Pancreas (tissue), 10 donors: ENCODE measurements around the gene GANC. TPM values are rescaled to one million over a fixed set of nuclear protein-coding genes. Genes with fewer than 3 reads are reported as not detected.

Source experiments
- ATAC-seq, 4 donors: fragments of 200-7000 bp; cut with Tn5 transposase; one replicate each; pipeline versions ENCODE4 v1.8.0 to v1.9.1; 2020; ENCODE audit warnings: mild to moderate bottlenecking in 4 of 4, moderate library complexity in 4 of 4
- DNase-seq, 6 donors: peaks; one replicate each; pipeline ENCODE4 v3.0.0-alpha.2; 2020
- FAIRE-seq: peaks from 2 replicates; lab custom pipeline; 2012; peaks lifted over from hg19 to GRCh38; lab: Jason Lieb, UNC
- H3K27ac ChIP-seq, 4 donors: fragments of 200-600 bp; sonication (generic); 1 replicate in 3 of 4; 2 replicates in 1 of 4; pipeline versions ENCODE4 v1.5.0 to v1.8.0; 2020
- H3K27me3 ChIP-seq, 4 donors: fragments of 200-600 bp; one replicate each; pipeline ENCODE4 v1.8.0; 2021
- H3K36me3 ChIP-seq, 3 donors: fragments of 200-600 bp; sonication (generic) in 1 of 3; one replicate each; pipeline versions ENCODE4 v1.5.0 to v1.8.0; 2020 to 2021
- H3K4me1 ChIP-seq, 3 donors: fragments of 200-600 bp; one replicate each; pipeline ENCODE4 v1.8.0; 2021
- H3K4me3 ChIP-seq, 4 donors: fragments of 200-600 bp; sonication (generic) in 2 of 4; one replicate each; pipeline versions ENCODE4 v1.5.0 to v1.8.0; 2020 to 2021
- H3K9me3 ChIP-seq, 4 donors: fragments of 200-600 bp; one replicate each; pipeline ENCODE4 v1.8.0; 2021
- CTCF ChIP-seq, 4 donors: fragments of 200-600 bp; sonication (generic) in 3 of 4; IDR thresholded peaks; one replicate each; pipeline versions ENCODE4 v1.5.0 to v1.8.0; 2021; ENCODE audit warnings: antibody characterized with exemption in 4 of 4
- WGBS, 2 donors: extraction: QIAGEN DNeasy Blood & Tissue Kit; methylation state at CpG; one replicate each; pipeline ENCODE4 v1.1.7; 2013; 5-methylcytosine and 5-hydroxymethylcytosine counted together
- intact Hi-C, 3 donors: fragments of 100-400 bp; cut with DNase I; formaldehyde crosslinking; loops; one replicate each; pipeline versions ENCODE4 v1.11.1 to v1.14.2; 2022
- polyA plus RNA-seq, 2 donors: library from polyadenylated mRNA; stranded (reverse); fragments of 200-250 nt; gene quantifications; one replicate each; pipeline ENCODE4 v1.2.3, GENCODE V29; 2013
- total RNA-seq, 6 donors: library from RNA; stranded (reverse); fragmentation: NEBNext Ultra II Directional in 4 of 6; extraction: Animal tissue kit (Norgen Biotek cat#: 25700) in 4 of 6; gene quantifications; one replicate each; pipeline versions ENCODE4 v1.2.1 to v1.2.4, GENCODE V29; 2021 to 2023
- donor health status: healthy with polysubstance abuse.
- donor health status: DM: no; HTN: no; CAD: no; lungs with moderate emphysema.
- donor health status: DM: no; HTN: no; CAD: no.
- donor health status: control.
- donor health status: control.
- donor health status: Bipolar disorder and iron deficiency.
- donor health status: DM: yes; HTN: yes; CAD: no.
- donor health status: DM: no; HTN: no; CAD: no.
- donor health status: DM: no; HTN: no; CAD: no.
- donor health status: DM: yes; HTN: yes; CAD: no.

The GANC gene
- total and polyA plus RNA-seq, 8 donors: 6.9 to 21.1 (median 10.1) TPM

GRCh38 chr15:42363487-42363886, 90.5 kb downstream of the GANC start:
- intact Hi-C loops: no loop called here
- TF ChIP-seq CTCF (IDR thresholded peaks at IDR 0.05): no peak
- FAIRE-seq: no peak
- no peaks in the 10 kb centered on the region for H3K27me3 ChIP-seq
- H3K27ac ChIP-seq: no peak overlapping the region
- no peak overlapping the region for H3K4me3 ChIP-seq
- 90 to 94% methylated on average over 3 of the region's 3 CpGs for WGBS, 2 donors
- ATAC-seq: no peak
- H3K36me3 ChIP-seq: no peaks in the 10 kb centered on the region
- no peak for DNase-seq
- H3K9me3 ChIP-seq: no peaks in the 10 kb centered on the region
- H3K4me1 ChIP-seq: no peaks in the 10 kb centered on the region

DNA sequence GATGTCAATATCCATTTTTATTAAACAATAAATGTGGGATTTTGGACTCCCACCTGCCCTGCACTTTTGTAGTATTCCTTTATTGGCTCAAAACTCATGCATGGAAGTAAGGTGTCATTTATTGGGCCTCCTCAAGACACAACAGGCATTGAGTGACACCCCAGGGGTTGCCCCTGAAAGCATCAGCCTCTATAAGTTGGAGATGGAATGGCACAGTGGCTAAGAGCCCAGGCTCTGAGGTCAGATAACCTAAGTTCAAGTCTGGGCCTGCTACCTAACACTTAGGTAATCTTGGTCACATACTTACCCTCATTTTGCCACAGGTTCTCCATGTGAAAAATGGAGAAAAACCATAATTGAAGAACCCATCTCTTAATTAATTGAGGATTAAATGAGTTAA, 90.9 kb downstream of the GANC start:
- Histone ChIP-seq H3K36me3 (no peaks in the 10 kb centered on the region), H3K9me3 (no peaks in the 10 kb centered on the region), H3K4me3 (no peak overlapping the region), H3K27ac (no peak overlapping the region), H3K27me3 (no peaks in the 10 kb centered on the region), H3K4me1 (no peaks in the 10 kb centered on the region)
- no peak for FAIRE-seq
- intact Hi-C loops: no loop called here
- no peak for DNase-seq
- ATAC-seq: no peak
- TF ChIP-seq CTCF (IDR thresholded peaks at IDR 0.05): no peak

GRCh38 chr15:42364529-42364928, 91.5 kb downstream of the GANC start:
- TF ChIP-seq CTCF (IDR thresholded peaks at IDR 0.05): no peak
- WGBS, 2 donors: 23 to 44% methylated on average over 1 of the region's 1 CpG
- Histone ChIP-seq H3K9me3 (no peaks in the 10 kb centered on the region), H3K36me3 (no peaks in the 10 kb centered on the region), H3K27ac (no peak overlapping the region), H3K4me1 (no peaks in the 10 kb centered on the region), H3K4me3 (no peak overlapping the region), H3K27me3 (no peaks in the 10 kb centered on the region)
- no peak for FAIRE-seq
- intact Hi-C loops: no loop called here
- no peak for ATAC-seq
- DNase-seq: peak in 1 of 6 donors; percentile 30

DNA sequence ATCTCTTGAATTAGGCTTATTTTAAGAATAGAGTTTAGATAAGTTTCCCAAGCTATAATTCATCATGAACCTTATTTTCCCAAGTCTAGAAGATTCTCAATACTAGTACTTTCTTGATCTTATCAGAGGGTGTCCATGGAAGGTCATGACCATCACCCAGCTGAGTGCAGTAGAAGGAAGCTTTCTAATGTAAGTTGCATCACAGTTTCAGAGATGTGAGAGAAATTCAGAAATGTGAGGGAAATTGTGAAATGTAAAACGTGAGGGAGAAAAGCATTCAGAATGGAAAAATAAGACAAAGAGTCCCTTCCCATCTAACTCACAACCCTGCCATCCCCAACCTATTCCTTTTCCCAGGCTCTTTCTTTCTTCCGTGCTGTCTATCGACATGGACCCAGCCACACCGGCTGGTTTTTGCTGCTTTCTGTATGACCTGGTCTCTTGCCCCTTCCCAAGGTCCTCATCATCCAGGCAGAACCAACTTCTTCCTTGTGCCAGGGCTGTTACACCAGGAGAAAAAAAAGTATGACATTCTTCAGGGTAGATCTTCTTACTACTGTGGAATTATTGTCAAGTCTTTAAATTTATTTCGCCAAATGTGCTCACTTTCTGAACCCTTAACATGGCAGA, 93.0 kb downstream of the GANC start:
- Histone ChIP-seq H3K4me1 (no peaks in the 10 kb centered on the region), H3K27ac (no peak overlapping the region), H3K4me3 (no peak overlapping the region), H3K9me3 (no peaks in the 10 kb centered on the region), H3K27me3 (no peaks in the 10 kb centered on the region), H3K36me3 (no peaks in the 10 kb centered on the region)
- no peak for TF ChIP-seq CTCF (IDR thresholded peaks at IDR 0.05)
- FAIRE-seq (no peak), ATAC-seq (no peak), DNase-seq (no peak)
- 89 to 90% methylated on average over 5 of the region's 5 CpGs for WGBS, 2 donors
- intact Hi-C loops: no loop called here

- ATAC-seq: peak in 1 of 4 donors; percentile 63
- intact Hi-C loops: no loop called here
- no peak for FAIRE-seq
- Histone ChIP-seq H3K9me3 (no peaks in the 10 kb centered on the region), H3K4me1 (no peaks in the 10 kb centered on the region), H3K27me3 (no peaks in the 10 kb centered on the region), H3K36me3 (no peaks in the 10 kb centered on the region), H3K4me3 (no peak overlapping the region), H3K27ac (no peak overlapping the region)
- no peak for TF ChIP-seq CTCF (IDR thresholded peaks at IDR 0.05)
- 79 to 94% methylated on average over 5 of the region's 5 CpGs for WGBS, 2 donors
- no peak for DNase-seq
Observed at GRCh38 chr15:42367041-42367440, 94.0 kb downstream of the GANC start.
